OCI-LY7 (cell line): ENCODE data around the gene FHL5. TPM values are rescaled to one million over a fixed set of nuclear protein-coding genes. Genes with fewer than 3 reads are reported as not detected.

ENCODE experiments used
- BruUV-seq: library from RNA; stranded (reverse); fragments of 400-500 nt; replicated peaks from 2 replicates; lab custom pipeline; 2021; lab: Mats Ljungman, UMichigan
- CTCF ChIA-PET: fragments of 300-600 bp; sonication (Branson Sonifier 250); formaldehyde crosslinking; loops from one replicate; lab custom pipeline; 2022; ENCODE audit warnings: antibody characterized with exemption; ENCODE audit not compliant: unreplicated experiment; lab: Charles Lee
- POLR2A ChIA-PET: fragments of 300-600 bp; sonication (Branson Sonifier 250); formaldehyde crosslinking; loops from one replicate; lab custom pipeline; 2022; ENCODE audit warnings: antibody characterized with exemption; lab: Charles Lee
- DNase-seq: peaks from one replicate; pipeline ENCODE4 v3.0.0-alpha.2; 2015; ENCODE audit warnings: low spot score
- H2AFZ ChIP-seq: fragments of 200-600 bp; sonication (generic), shearing (Covaris generic); 2 replicates; pipeline ENCODE4 v1.6.1; 2014; ENCODE audit warnings: mild to moderate bottlenecking, antibody characterized with exemption, low read length, moderate library complexity
- H3K27ac ChIP-seq: fragments of 200-600 bp; sonication (generic); 2 replicates; pipeline ENCODE4 v1.5.1; 2014; ENCODE audit warnings: mixed run types, low read depth, mild to moderate bottlenecking, moderate library complexity, low read length, inconsistent platforms; ENCODE audit not compliant: poor library complexity, severe bottlenecking
- H3K36me3 ChIP-seq: fragments of 200-600 bp; sonication (generic); 2 replicates; pipeline ENCODE4 v1.6.1; 2014; ENCODE audit warnings: mild to moderate bottlenecking, antibody characterized with exemption, low read length, moderate library complexity, mixed read lengths; ENCODE audit not compliant: insufficient read depth
- H3K4me1 ChIP-seq: fragments of 200-600 bp; sonication (generic); 2 replicates; pipeline ENCODE4 v1.5.1; 2014; ENCODE audit warnings: mild to moderate bottlenecking, low read length; ENCODE audit not compliant: insufficient read depth, poor library complexity, severe bottlenecking
- H3K4me2 ChIP-seq: fragments of 200-600 bp; sonication (generic); 2 replicates; pipeline ENCODE4 v1.6.1; 2014; ENCODE audit warnings: mild to moderate bottlenecking, low read length
- H3K4me3 ChIP-seq: fragments of 200-600 bp; sonication (generic); 2 replicates; pipeline ENCODE4 v1.5.1; 2014; ENCODE audit warnings: mild to moderate bottlenecking, low read depth, low read length; ENCODE audit not compliant: poor library complexity, severe bottlenecking
- H3K79me2 ChIP-seq: fragments of 200-600 bp; sonication (generic); 2 replicates; pipeline ENCODE4 v1.6.1; 2016; ENCODE audit warnings: low read depth, mild to moderate bottlenecking, low read length, moderate library complexity, mixed read lengths; ENCODE audit not compliant: insufficient read depth
- H3K9me2 ChIP-seq: fragments of 200-600 bp; sonication (generic); 2 replicates; pipeline ENCODE4 v1.6.1; 2016; ENCODE audit warnings: mild to moderate bottlenecking, low read length, mixed read lengths; ENCODE audit not compliant: insufficient read depth
- H3K9me3 ChIP-seq: fragments of 200-600 bp; sonication (generic); 2 replicates; pipeline ENCODE4 v1.6.1; 2014; ENCODE audit warnings: mild to moderate bottlenecking, mixed run types, low read length, mixed read lengths
- H4K20me1 ChIP-seq: fragments of 200-600 bp; sonication (generic); 2 replicates; pipeline ENCODE4 v1.6.1; 2014; ENCODE audit warnings: mild to moderate bottlenecking, antibody characterized with exemption, low read length, moderate library complexity, mixed read lengths; ENCODE audit not compliant: insufficient read depth
- EZH2phosphoT487 ChIP-seq: fragments of 200-600 bp; sonication (generic); IDR thresholded peaks from 2 replicates; pipeline ENCODE4 v1.6.1; 2018; ENCODE audit warnings: low read depth, borderline replicate concordance, mild to moderate bottlenecking, mixed run types, antibody characterized with exemption, low read length, moderate library complexity, mixed read lengths
- intact Hi-C: fragments of 100-400 bp; cut with micrococcal nuclease; formaldehyde crosslinking; loops from one replicate; pipeline ENCODE4 v1.10.0; 2022; ENCODE audit not compliant: unreplicated experiment
- total RNA-seq, 2 experiments: library from RNA; depleted of rRNA in 1 of 2; stranded (reverse); fragments of >200 nt in 1 of 2; shearing (Covaris generic) in 1 of 2; gene quantifications; 2 replicates each; pipeline ENCODE4 v1.2.3, GENCODE V29; 2014 to 2022
- TF ChIP-seq, protein P1 (sequence below): fragments of 200-600 bp; sonication (generic); conservative IDR thresholded peaks from 2 replicates; pipeline ENCODE4 v1.5.1; 2014; ENCODE audit warnings: mild to moderate bottlenecking, antibody characterized with exemption, low read length, moderate library complexity, mixed read lengths

Gene FHL5
- total RNA-seq, 2 experiments from 2014 or later = not detected

DNA sequence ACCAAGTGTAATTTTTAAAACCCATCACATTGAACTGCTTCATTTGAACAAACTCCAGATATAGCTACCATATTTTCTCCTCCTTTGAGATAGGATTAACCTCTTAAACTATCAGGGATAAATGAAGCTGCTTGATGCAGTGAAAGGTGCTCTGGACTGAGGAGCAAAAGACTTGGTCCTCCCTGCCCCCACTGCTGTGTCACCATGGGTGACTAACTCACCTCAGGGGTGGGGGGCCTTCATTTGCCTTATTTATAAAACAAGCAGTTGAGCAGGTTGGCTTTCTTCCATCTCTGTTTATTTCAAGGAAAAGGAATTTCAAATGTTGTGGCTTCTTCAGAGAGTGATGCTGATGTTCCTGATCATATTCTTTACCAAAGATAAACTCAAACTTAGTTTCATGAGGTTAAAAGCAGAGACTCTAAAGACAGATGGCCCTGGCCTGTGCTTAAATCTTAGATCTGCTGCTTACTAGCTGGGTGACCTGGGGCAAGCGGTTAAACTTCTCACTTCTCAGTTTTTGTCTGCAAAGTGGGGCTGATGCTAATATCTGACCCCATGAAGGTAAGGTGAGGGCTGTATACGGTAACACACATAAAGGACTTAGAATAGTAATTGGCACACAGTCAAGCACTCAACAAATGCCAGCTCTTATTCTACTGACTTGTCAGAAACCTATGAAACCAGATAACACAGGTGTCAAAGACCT is 50.5 kb downstream of the FHL5 start:
- CTCF ChIA-PET = interaction anchor here (1.6 kb wide), 1 partner anchor 89 kb away, joined by 5 read pairs; no protein-coding TSS in a partner anchor
- H3K4me1 ChIP-seq = peaks cover 55% of the 10 kb centered on the region
- POLR2A ChIA-PET = interaction anchor here (0.7 to 5.0 kb wide), 15 partner anchors 8 to 294 kb away, joined by 3 to 35 read pairs (median 4); partner anchors contain the start of gene UFL1
- H2AFZ ChIP-seq = peak overlapping the region; percentile 87
- H3K27ac ChIP-seq = peak overlapping the region; percentile 68
- DNase-seq = peak; percentile 30
- TF ChIP-seq EZH2phosphoT487 = no peak
- TSS peak; percentile 74 for BruUV-seq
- no peaks in the 10 kb centered on the region for H3K9me3 ChIP-seq
- H3K79me2 ChIP-seq = no peaks in the 10 kb centered on the region
- H3K9me2 ChIP-seq = no peaks in the 10 kb centered on the region
- H3K36me3 ChIP-seq = no peaks in the 10 kb centered on the region
- H3K4me2 ChIP-seq = peak overlapping the region; percentile 68
- intact Hi-C loops = loop anchor here (5.0 to 10.0 kb wide), 3 partner anchors 284 to 1039 kb away; partner anchors contain the start of genes MANEA, MMS22L and NDUFAF4
- no peaks in the 10 kb centered on the region for H4K20me1 ChIP-seq
- H3K4me3 ChIP-seq = peak overlapping the region; percentile 31

DNA sequence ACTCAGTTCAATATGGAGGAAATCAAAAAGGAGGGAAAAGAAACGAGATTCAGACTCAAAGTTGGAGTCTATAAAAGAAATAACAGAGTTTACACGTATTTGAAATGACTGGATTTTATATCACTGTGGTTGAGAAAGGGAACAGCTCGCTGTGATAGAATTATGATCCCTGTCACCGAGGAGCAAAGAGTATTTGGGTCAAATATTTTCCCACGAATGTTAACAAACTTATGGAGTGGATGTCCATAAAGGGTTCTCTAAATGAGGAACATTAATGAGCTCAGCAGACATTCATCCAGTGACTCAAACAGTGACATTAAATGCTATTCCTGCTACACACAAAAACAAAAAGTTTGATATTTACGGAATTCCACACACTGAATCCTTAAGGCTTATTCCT is 57.9 kb downstream of the FHL5 start:
- H3K4me1 ChIP-seq = peaks cover 17% of the 10 kb centered on the region
- H2AFZ ChIP-seq = no peak overlapping the region
- no peak for DNase-seq
- ChIA-PET CTCF (no interaction called here), POLR2A (interaction anchor here (0.5 to 1.6 kb wide), 7 partner anchors 8 to 763 kb away, joined by 3 to 6 read pairs (median 4); no protein-coding TSS in a partner anchor)
- H3K4me2 ChIP-seq = no peak overlapping the region
- intact Hi-C loops = no loop called here
- H4K20me1 ChIP-seq = no peaks in the 10 kb centered on the region
- H3K27ac ChIP-seq = no peak overlapping the region
- no peak overlapping the region for H3K4me3 ChIP-seq
- no peaks in the 10 kb centered on the region for H3K36me3 ChIP-seq
- no peaks in the 10 kb centered on the region for H3K9me3 ChIP-seq
- TF ChIP-seq EZH2phosphoT487 = no peak
- TF ChIP-seq, protein P1, sequence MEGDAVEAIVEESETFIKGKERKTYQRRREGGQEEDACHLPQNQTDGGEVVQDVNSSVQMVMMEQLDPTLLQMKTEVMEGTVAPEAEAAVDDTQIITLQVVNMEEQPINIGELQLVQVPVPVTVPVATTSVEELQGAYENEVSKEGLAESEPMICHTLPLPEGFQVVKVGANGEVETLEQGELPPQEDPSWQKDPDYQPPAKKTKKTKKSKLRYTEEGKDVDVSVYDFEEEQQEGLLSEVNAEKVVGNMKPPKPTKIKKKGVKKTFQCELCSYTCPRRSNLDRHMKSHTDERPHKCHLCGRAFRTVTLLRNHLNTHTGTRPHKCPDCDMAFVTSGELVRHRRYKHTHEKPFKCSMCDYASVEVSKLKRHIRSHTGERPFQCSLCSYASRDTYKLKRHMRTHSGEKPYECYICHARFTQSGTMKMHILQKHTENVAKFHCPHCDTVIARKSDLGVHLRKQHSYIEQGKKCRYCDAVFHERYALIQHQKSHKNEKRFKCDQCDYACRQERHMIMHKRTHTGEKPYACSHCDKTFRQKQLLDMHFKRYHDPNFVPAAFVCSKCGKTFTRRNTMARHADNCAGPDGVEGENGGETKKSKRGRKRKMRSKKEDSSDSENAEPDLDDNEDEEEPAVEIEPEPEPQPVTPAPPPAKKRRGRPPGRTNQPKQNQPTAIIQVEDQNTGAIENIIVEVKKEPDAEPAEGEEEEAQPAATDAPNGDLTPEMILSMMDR = no peak
- H3K9me2 ChIP-seq = no peaks in the 10 kb centered on the region
- H3K79me2 ChIP-seq = no peaks in the 10 kb centered on the region
- no TSS peak for BruUV-seq

DNA sequence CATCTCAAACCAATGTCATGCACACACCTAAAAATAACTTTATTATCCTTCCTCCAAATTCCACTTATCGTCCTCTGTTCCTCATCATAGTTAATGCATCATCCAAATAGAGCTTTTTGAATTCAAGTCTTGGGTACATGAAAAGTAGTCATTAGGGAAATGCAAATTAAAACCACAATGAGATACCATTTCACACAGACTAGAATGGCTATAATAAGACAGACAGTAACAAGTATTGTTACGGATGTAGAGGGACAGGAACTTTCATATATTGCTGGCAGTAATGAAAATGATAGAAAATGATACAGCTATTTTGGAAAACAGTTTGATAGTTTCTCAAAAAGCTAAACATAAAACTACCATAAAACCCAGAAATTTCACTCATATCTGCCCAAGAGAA is 59.1 kb downstream of the FHL5 start:
- ChIA-PET CTCF (no interaction called here), POLR2A (interaction anchor here (1.1 to 1.6 kb wide), 4 partner anchors 9 to 263 kb away, joined by 3 to 10 read pairs (median 6); no protein-coding TSS in a partner anchor)
- DNase-seq = no peak
- H3K9me3 ChIP-seq = no peaks in the 10 kb centered on the region
- H3K36me3 ChIP-seq = no peaks in the 10 kb centered on the region
- H3K79me2 ChIP-seq = no peaks in the 10 kb centered on the region
- H3K9me2 ChIP-seq = no peaks in the 10 kb centered on the region
- no peak overlapping the region for H3K27ac ChIP-seq
- no peak overlapping the region for H3K4me3 ChIP-seq
- no TSS peak for BruUV-seq
- H3K4me1 ChIP-seq = peaks cover 20% of the 10 kb centered on the region
- peak overlapping the region; percentile 20; the same call in 1 of the 2 replicates for H2AFZ ChIP-seq
- TF ChIP-seq EZH2phosphoT487 = no peak
- TF ChIP-seq, protein P1 = no peak
- intact Hi-C loops = no loop called here
- H4K20me1 ChIP-seq = no peaks in the 10 kb centered on the region
- peak overlapping the region; percentile 19; the same call in 1 of the 2 replicates for H3K4me2 ChIP-seq
